HG03280 (cell line): ENCODE results near the gene HMBS.
A peak's percentile ranks its signal among the peaks of the same experiment; 100 is the strongest.
"Not testable (repeated sequence)": the region's sequence is repeated elsewhere in the genome, so short reads cannot be mapped to it uniquely, and the experiment has no call there.

Experiments used
- ATAC-seq: cut with Tn5 transposase; IDR thresholded peaks from one replicate; pipeline ENCODE4 v1.9.1; 2021; ENCODE audit warnings: mild to moderate bottlenecking, moderate library complexity; ENCODE audit not compliant: unreplicated experiment

Gene HMBS

DNA sequence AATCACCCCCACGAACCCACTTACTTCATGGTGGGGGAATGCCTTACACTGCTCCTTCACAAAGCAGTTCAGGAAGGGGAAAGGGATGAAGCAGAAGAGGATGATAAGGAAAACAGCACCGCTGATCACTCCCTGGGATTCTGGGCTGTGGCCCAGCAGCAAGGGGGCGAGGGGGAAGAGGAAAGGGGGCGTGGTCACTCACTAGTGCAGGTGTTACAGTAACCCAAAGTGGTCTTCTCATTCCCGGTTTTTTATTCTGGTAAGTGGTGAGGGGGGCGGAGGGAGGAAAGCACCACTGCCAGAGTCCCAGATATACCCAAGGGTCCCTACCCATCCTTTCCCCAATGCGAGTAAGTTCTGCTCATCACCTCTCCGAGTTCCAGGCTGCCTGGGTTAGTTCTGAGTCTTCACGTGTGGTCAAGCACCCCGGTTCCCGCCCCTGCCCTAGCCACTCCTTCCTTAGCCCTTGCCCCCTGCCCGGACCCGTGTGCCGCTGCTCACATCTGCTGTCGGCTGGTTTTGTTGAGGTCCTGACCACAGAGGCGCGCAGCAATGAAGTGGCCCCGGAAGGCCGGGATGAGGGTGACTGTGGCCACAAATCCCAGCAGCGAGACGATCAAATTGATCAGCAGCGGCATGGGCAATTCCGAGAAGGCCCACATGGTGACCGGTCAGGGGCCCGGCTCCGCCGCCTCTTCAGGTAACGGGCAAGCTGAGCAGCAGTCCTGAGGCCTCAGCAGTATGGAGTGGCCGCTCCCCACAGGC is 16.5 kb downstream of the HMBS start:
- peak; percentile 13 for ATAC-seq

DNA sequence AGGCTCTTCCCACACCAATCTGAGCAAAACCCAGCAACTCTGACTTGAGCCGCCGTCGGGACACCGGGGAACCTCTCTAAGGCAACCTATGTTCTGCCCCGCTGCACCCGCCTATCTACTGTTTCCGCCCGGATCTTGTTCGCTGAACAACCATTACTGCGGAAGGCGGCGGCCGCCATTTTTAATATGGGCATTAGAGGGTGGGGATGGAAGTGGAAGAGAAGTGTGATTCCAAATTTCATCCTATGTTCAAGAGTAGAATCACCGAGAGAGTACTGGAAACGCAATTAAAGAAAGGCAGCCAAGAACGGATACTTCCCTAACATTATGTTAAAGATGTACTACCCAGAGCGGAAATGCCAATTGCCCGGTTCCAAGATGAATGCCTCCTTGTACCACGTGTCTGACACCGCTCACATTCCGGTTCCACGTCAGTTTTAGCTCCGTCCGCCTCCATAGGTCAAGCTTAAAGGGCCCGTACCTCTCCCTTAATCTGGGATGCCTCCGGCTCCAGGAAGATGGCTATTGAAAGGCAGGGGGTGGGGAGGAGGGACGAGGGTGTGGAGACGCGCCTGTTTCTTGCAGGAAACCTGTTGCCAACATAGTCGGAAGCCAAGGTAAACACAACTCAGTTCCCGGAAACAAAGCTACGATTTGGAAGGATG is 17.2 kb downstream of the HMBS start, which contains the start of gene DPAGT1:
TSS of gene DPAGT1 (minus strand) at position 95 of the 665 bp plus-strand sequence. CDS start 198 bp downstream, outside the sequence.
- ATAC-seq, result peak; percentile 78

DNA sequence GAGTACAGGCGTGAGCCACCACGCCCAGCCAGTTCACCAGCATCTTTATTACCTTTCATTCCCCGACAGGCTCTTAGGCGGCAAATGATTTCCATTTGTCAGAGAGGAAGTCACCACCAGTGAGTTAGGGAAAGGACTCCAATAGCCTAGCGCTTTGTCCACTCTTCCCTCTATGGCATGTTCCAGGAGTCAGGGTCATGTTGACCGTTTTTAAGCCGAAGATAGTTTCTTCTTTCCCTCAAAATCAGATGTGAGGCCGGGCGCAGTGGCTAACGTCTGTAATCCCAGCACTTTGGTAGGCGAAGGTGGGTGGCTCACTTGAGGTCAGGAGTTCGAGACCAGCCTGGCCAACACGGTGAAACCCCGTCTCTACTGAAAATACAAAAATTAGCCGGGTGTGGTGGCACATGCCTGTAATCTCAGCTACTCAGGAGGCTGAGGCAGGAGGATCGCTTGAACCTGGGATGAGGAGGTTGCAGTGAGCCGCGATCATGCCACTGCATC is 18.5 kb downstream of the HMBS start:
- ATAC-seq, result not testable (repeated sequence)

DNA sequence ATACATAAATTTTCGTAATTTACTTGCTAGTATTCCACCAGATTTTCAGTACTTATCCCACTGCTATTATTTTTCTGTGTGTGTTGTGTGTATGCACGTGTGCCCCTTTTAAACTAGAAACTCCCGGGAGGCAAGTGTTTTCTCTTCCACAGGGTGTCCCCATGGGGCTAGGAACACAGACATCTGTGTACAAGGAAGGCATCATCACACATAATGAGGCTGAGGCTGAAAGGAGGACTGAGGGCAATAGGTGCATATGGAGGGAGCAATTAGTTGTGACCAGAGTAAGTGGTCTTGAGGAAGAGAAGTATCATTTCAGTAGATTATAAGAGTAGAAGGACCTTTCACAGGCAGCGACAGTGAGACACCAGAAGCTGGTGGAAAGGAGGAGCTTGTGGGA is 19.1 kb downstream of the HMBS start:
- ATAC-seq, result no peak

DNA sequence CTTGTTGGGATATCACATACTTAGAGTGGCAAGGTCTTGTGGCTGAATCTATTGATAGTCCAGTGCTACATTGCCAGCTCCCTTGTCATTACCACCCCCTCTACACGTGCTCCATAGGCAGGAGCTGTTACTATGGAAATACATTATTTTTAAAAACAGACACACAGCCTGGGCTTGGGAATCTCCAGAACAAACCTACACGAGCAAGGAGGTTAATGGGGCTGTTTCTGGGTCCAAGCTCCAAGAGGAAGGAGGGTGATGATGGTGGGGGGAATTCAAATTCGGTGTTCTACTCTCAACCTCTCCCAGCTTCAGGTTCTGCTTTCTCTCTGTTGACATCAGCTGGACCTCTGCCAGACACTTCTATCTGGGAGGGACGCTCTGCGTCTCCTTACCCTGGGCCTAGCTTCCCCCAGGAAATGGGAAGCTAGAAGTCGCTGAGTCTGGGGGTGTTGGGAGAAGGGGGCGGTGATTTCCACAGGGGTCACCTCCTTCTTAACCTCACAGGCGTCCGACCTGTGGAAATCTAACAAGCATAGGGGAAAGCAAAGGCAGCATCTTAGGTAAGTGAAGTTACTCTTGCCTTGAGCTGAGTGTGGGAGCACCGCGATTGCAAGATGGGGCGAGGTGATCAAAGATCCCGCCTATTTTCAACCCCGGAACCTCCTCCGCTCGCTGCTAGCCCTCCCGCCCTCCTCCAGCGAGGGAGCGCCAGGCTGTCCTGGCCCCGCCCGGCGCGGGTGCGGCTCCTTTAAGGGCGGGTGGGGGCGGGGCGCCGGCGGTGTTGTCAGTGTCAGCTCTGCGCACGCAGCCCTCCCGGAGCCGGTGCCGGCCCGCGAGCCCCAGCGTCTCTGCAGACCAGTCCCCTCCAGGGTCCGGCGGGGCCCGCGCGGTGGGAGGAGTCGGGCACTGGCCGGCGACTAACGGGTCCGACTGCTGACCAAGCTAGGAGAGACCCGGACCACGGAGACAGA is 22.2 kb downstream of the HMBS start, which contains the start of gene C2CD2L:
TSS of gene C2CD2L (plus strand) at position 781 of the 974 bp plus-strand sequence. CDS start 398 bp downstream, outside the sequence.
- ATAC-seq, result peak; percentile 76

DNA sequence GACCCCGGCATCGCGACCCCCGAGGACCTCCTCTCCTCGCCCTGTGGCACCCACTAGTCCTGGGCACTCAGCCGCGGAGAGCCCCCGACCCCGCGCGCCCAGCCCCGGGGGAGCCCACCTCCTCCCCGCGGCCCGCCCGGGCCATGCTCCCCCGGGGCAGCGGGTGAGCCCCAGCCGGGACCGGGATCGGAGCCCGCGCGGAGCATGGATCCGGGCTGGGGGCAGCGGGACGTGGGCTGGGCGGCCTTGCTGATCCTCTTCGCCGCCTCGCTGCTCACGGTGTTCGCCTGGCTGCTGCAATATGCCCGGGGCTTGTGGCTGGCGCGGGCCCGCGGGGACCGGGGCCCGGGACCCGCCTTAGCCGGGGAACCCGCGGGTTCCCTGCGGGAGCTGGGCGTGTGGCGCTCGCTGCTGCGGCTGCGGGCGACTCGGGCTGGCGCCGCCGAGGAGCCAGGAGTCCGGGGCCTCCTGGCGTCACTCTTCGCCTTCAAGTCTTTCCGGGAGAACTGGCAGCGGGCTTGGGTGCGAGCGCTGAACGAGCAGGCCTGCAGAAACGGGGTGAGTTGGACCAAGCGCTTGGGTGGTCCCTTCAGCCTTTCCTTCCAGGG is 23.0 kb downstream of the HMBS start:
- peak; percentile 27 for ATAC-seq

DNA sequence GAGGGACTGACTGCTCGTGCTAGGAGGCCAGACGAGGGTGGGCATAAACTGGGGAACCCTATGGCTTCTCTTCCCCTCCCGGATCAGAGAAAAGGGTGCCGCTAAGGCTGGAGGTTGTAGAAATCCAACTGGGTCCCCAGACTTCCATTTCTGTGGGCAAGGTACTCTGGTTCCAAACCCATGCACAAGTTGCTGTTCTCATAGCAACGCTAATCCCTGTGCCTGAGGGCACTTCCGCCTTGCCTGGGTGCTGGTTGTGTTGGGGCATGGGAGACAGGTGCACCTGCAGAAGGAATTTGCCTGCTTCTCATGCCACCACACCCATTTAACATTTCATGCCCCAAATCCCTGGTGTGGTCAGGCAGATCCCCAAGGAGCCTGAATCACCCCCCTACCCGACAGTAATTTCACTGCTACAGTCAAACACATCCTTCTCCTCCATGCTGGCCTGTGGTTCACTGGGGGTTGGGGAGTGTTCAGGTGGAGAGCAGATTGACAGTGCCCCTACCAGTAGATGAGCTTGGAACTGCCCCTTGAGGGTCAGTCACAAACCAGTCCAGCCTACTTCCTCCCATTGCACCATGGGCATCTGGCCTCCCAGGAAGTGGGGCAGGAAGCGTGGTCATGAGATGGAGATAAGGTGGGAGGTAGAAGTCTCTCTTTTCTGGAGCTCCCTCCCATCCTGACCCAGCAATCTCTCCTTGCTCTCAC is 23.6 kb downstream of the HMBS start:
- ATAC-seq, result no peak

DNA sequence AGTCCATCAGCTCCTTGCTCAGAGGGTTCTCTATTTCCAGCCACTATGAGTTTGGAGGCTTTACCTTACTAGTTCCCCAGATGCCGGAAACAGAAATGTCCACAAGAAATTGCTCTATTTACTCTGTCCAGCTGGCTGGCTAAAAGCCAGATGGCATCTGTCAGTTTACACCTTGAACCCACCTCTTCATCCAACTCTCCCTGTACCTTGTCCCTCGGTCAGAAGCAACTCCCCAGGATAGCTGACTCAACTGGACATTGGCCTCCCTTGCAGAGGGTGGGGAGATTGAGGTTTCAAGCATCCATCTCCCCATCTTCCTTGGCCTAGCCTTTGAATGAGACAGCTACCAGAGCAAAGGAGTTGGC is 24.2 kb downstream of the HMBS start:
- no peak for ATAC-seq

DNA sequence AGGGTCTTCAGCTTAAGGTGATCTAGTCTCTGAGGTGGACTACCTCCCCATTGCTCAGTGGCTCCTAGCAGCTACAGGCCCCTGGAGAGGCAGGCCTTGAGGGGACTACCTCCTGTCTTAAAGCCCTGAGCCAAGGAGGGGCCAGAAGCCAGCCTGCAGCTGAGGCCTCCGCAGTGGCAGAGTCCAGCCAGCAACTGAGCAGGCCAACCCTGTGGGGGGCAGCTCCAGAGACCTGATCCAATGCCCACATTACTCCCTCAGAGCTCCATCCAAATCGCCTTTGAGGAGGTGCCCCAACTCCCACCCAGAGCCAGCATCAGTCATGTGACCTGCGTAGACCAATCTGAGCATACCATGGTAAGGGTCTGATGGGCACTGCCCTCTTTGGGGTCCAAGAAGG is 25.2 kb downstream of the HMBS start:
- ATAC-seq, result no peak

DNA sequence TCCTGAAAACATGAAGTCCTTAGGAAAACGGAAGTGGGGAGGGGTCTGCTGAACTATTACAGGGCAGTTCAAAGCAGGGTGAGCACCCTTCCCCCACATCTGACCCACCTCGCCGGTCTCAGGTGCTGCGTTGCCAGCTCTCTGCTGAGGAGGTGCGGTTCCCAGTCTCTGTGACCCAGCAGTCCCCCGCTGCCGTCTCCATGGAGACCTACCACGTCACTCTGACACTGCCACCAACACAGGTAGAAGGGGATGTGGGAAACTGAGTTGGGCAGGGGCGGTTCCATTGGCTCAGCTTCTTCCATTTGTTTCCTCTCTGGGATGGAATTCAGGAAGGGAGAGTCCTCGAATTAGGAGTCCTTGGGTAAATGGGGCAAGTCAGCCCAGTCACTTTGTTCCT is 25.8 kb downstream of the HMBS start:
- no peak for ATAC-seq

DNA sequence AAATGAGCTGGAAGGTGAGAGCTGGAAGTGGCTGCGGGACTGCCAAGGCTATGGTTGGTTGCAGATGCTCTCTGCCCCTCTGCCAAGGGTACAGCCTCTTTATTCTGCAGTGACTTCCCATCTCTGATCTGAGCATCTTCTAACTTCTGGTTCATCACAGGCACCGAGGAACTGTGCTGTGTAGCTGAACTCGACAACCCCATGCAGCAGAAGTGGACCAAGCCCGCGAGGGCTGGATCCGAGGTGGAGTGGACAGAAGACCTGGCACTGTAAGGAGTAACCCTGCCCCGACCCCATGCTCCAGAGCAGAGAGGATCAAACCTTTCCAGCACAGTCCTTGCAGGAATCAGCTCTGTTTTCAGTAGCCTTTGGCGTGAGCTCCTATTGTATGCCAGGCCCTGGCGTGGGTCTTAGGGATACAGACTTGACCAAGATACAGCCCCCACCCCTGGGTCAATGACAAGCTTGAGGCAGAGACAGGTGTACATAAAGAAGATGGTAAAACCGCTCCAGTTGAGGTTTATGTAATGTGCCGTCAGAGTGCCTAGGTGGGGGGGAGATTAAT is 26.8 kb downstream of the HMBS start:
- ATAC-seq, result no peak

DNA sequence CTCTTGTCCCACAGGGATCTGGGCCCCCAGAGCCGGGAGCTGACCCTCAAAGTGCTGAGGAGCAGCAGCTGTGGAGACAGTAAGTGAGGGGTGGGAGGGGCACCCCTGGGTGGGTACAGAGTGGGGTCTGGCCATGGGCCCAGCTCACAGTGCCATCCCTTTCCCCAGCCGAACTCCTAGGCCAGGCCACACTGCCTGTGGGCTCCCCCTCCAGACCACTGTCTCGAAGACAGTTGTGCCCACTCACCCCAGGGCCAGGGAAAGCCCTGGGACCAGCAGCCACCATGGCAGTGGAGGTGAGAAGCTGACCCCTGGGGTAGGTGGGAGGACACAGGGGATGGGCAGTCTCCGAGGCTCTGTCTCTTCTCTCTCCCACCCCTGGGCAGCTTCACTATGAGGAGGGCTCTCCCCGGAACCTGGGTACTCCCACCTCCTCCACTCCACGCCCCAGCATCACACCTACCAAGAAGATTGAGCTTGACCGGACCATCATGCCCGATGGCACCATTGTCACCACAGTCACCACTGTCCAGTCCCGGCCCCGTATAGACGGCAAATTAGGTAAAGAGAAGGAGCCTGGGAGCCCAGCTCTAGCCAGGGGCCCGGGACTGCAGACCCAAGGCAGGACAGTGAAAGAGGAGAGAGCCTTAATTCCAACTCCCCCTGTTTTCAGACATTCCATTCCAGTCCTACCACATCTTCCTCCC is 27.8 kb downstream of the HMBS start:
- no peak for ATAC-seq

DNA sequence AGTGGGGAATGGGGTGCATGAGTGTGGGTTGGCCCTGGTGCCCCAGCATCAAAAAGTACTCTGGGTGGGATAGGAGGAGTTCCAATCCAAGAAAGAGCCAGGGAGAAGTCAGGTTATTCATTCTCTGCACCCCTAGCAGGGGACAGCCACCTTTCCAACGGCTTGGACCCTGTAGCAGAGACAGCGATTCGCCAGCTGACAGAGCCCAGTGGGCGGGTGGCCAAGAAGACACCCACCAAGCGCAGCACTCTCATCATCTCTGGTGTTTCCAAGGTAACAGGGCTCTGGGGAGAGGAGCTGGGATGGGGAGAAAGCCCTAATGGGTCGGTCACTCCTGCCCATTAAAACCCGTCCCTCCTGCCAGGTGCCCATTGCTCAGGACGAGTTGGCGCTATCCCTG is 29.0 kb downstream of the HMBS start:
- ATAC-seq, result no peak

DNA sequence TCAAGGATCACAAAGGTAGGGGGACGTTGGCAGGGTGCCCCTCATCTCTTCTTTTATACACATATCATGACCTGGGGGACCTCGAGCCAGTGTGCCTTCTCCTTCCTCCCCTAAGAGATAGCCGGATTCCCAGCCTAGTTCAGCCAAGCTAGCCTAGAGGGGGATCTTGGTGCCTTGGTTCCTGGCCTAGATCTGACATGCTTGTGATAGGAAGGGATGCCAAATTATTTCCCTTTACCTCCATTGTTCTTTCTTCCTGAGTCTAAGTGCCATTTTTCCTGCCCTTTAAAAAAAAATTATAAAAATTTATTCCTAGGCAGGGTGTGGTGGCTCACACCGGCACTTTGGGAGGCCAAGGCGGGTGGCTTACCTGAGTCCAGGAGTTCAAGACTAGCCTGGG is 29.7 kb downstream of the HMBS start:
- no peak for ATAC-seq

DNA sequence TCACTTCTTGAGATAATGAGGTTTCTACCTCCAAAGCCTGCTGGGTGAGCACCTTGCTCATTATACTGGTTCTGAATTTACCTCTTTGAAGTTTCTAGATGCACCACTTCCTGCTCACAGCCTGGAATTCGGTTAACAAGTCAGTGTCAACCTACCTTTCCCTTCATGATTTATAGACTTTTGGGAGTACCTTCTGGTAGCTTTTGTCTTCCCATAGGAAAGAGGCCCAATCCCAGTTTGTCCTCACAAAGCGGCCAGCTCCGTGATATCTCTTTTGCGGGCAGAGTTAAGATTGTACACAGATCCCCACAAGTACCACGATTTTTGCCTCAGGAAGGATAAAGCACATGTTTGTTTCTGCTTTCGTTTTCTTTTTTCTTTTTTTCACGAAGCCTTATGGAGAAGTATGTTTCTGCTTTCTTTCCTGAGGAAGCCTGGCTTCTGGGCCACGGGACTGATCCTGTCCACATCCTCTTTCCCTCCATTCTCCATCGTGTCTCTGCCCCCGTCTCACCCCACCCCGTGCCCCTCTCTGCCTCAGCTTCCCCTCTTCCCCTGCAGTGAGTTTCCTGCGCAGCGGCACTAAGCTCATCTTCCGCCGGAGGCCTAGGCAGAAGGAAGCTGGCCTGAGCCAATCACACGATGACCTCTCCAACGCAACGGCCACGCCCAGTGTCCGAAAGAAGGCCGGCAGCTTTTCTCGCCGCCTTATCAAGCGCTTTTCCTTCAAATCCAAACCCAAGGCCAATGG is 31.0 kb downstream of the HMBS start:
- no peak for ATAC-seq

DNA sequence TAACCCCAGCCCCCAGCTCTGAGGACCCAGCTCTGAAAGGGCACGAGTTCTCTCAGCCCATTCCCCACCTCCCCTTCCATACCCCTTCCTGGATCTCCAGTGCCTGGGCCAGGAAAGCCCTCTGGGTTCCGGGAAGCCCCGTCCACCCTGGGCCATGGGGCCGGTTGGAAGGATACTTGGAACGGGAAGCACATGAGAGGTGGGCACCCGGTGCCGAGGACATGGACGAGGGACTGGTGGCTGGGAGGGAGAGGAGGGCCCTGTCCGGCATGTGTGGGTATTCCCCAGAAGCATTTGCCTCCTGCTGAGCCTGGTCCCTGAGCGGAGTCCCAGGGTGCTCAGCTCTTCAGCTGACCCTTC is 31.5 kb downstream of the HMBS start:
- ATAC-seq, result no peak

DNA sequence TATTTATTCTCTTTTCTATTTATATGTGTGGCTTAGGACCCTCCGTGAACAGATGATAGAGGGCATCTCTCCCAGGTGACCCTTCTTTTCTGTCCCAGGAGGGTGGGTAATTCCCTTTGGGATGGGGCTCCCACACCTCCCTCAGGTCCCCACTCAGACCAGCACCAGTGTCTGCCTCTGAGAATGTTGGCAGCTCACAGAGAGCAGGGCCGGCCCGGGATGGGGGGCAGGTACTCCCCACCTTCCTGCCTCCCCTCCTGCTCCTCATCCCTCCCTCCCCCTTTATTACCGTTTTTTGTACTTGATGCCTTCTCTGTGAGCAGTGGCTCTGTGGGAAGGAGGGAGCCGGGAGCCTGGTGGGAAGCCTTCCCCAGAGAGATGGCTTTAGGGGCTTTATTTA is 31.9 kb downstream of the HMBS start:
- no peak for ATAC-seq

DNA sequence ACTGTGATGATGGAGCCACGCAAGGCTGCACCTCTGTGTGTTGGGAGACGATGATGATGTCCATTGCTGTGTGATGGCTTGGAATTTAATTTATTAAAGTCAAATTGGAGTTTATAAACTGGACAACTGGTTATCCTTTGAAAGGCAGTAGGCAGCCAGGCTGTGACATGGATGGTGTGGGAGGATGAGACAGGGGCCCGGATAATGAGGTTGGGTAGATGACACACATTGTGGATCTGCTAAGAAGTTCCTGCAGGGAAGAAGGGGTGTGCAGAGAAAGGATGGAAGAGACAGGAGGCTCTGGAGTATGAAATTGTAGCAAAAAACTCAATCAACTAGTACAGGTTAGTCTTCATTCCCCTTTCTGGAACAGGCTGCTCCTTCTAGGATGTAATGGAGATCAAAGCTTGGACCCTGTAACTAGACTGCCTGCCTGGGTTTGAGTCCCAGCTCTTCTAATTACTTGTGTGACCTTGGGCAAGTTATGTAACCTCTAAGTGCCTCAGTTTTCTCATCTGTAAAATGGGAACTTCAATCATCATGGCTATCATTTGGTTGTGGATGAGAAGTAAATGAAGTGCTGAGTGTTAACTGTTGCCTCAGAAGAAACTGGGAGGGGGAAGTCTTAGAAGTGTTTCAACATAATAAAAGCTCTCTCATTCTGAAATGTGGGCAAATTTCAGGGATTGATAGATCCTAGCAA is 32.5 kb downstream of the HMBS start:
- no peak for ATAC-seq
